HG03439 (cell line): Measurements from ENCODE around the gene KCNIP1.

Experiments
- ATAC-seq: cut with Tn5 transposase; IDR thresholded peaks from one replicate; pipeline ENCODE4 v1.9.1; 2021; ENCODE audit warnings: mild to moderate bottlenecking, moderate library complexity; ENCODE audit not compliant: unreplicated experiment

The KCNIP1 gene

GRCh38 chr5:170694911-170695310 lies 191.1 kb downstream of the KCNIP1 start:
- no peak for ATAC-seq

- no peak for ATAC-seq
These were observed 193.2 kb downstream of the KCNIP1 start for GRCh38 chr5:170697031-170697430.

GRCh38 chr5:170700503-170700902 lies 196.7 kb downstream of the KCNIP1 start:
- no peak for ATAC-seq

GRCh38 chr5:170701334-170701733 lies 197.5 kb downstream of the KCNIP1 start:
- no peak for ATAC-seq

GRCh38 chr5:170704417-170705192 lies 200.8 kb downstream of the KCNIP1 start:
- ATAC-seq: no peak

- no peak for ATAC-seq
These were observed 205.8 kb downstream of the KCNIP1 start for GRCh38 chr5:170709640-170710039.

- no peak for ATAC-seq
These were observed 207.5 kb downstream of the KCNIP1 start for GRCh38 chr5:170711300-170711699.

GRCh38 chr5:170715141-170715540 lies 211.3 kb downstream of the KCNIP1 start:
- ATAC-seq: no peak

- ATAC-seq: no peak
These were observed 212.6 kb downstream of the KCNIP1 start for GRCh38 chr5:170716396-170716795.

- ATAC-seq: no peak
These were observed 215.7 kb downstream of the KCNIP1 start for GRCh38 chr5:170719551-170719950.

- ATAC-seq: no peak
These were observed 216.4 kb downstream of the KCNIP1 start for GRCh38 chr5:170720179-170720578.

GRCh38 chr5:170720984-170721383 lies 217.2 kb downstream of the KCNIP1 start:
- ATAC-seq: no peak

- no peak for ATAC-seq
These were observed 217.9 kb downstream of the KCNIP1 start for GRCh38 chr5:170721681-170722080.

- no peak for ATAC-seq
These were observed 218.5 kb downstream of the KCNIP1 start for GRCh38 chr5:170722316-170722715.

GRCh38 chr5:170731052-170731451 lies 227.2 kb downstream of the KCNIP1 start:
- ATAC-seq: no peak

GRCh38 chr5:170732685-170733084 lies 228.9 kb downstream of the KCNIP1 start:
- ATAC-seq: no peak

GRCh38 chr5:170736966-170737365 lies 233.1 kb downstream of the KCNIP1 start:
- ATAC-seq: no peak

GRCh38 chr5:170737591-170737990 lies 233.8 kb downstream of the KCNIP1 start:
- no peak for ATAC-seq

GRCh38 chr5:170738840-170739239 lies 235.0 kb downstream of the KCNIP1 start:
- no peak for ATAC-seq

GRCh38 chr5:170739446-170739845 lies 235.6 kb downstream of the KCNIP1 start:
- ATAC-seq: no peak

GRCh38 chr5:170740551-170741205 lies 236.9 kb downstream of the KCNIP1 start:
- no peak for ATAC-seq

GRCh38 chr5:170741801-170742200 lies 238.0 kb downstream of the KCNIP1 start:
- ATAC-seq: no peak

- ATAC-seq: no peak
These were observed 240.0 kb downstream of the KCNIP1 start for GRCh38 chr5:170743876-170744212.
